Activated T-cell treated with anti-CD3 and anti-CD28 coated beads, Interleukin-2, amount 50 U/mL, for 24 hours (primary cell): ENCODE results near the gene CPA2.
"Not testable (repeated sequence)": the region's sequence is repeated elsewhere in the genome, so short reads cannot be mapped to it uniquely, and the experiment has no call there.

Experiments
- DNase-seq: peaks from one replicate; pipeline ENCODE4 v3.0.0-alpha.2; 2020
- H3K27ac Mint-ChIP-seq: 2 replicates; pipeline ENCODE4 v1.8.0; 2020; ENCODE audit warnings: mild to moderate bottlenecking, mixed read lengths
- H3K27me3 Mint-ChIP-seq: 2 replicates; pipeline ENCODE4 v1.8.0; 2020; ENCODE audit warnings: mixed read lengths
- H3K36me3 Mint-ChIP-seq: 2 replicates; pipeline ENCODE4 v1.8.0; 2020; ENCODE audit warnings: low read depth, mixed read lengths
- H3K4me1 Mint-ChIP-seq: 2 replicates; pipeline ENCODE4 v1.8.0; 2020; ENCODE audit warnings: low read depth, mixed read lengths
- H3K4me3 Mint-ChIP-seq: 2 replicates; pipeline ENCODE4 v1.8.0; 2020; ENCODE audit warnings: mild to moderate bottlenecking, moderate library complexity, mixed read lengths
- H3K9me3 Mint-ChIP-seq: 2 replicates; pipeline ENCODE4 v1.8.0; 2020; ENCODE audit warnings: mixed read lengths

The CPA2 gene

DNA sequence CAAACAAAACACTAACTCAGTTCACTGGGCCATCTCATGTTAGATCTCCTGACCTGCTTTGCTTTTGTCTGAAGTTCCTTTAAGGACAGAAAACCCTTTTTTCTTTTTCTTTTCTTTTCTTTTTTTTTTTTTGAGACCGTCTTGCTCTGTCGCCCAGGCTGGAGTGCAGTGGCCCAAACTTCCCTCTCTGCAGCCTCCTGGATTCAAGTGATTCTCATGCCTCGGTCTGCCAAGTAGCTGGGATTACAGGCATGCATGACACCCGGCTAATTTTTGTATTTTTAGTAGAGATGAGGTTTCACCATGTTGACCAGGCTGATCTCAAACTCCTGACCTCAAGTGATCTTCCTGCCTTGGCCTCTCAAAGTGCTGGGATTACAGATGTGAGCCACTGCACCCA lies 30.3 kb upstream of the CPA2 start:
- not testable (repeated sequence) for H3K36me3 Mint-ChIP-seq, H3K27ac Mint-ChIP-seq, DNase-seq, H3K9me3 Mint-ChIP-seq, H3K4me1 Mint-ChIP-seq, H3K4me3 Mint-ChIP-seq
- peaks cover 12% of the 10 kb centered on the region for H3K27me3 Mint-ChIP-seq

DNA sequence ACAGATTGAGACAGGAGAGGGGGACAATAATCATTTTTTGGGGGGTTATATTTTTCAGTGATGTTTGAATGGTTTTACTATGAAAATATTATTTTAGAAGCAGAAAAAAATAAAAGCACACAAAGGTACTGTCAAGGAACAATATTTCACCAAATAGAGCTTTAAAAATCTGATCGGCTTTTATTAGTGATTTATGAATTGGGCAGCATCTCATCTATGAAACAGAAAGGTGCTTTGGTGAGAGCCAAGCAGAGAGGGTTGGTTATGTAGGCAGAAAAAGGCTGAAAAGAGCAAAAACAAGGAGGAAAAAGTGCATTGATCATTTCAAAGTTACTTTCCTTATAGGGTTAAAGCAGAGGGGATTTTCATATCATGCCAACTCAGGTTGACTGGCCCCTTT lies 26.4 kb upstream of the CPA2 start:
- Mint-ChIP-seq H3K9me3 (no peaks in the 10 kb centered on the region), H3K4me3 (no peak overlapping the region), H3K36me3 (no peaks in the 10 kb centered on the region), H3K27me3 (peaks cover 9% of the 10 kb centered on the region), H3K27ac (no peak overlapping the region), H3K4me1 (peaks cover 16% of the 10 kb centered on the region)
- DNase-seq: no peak

DNA sequence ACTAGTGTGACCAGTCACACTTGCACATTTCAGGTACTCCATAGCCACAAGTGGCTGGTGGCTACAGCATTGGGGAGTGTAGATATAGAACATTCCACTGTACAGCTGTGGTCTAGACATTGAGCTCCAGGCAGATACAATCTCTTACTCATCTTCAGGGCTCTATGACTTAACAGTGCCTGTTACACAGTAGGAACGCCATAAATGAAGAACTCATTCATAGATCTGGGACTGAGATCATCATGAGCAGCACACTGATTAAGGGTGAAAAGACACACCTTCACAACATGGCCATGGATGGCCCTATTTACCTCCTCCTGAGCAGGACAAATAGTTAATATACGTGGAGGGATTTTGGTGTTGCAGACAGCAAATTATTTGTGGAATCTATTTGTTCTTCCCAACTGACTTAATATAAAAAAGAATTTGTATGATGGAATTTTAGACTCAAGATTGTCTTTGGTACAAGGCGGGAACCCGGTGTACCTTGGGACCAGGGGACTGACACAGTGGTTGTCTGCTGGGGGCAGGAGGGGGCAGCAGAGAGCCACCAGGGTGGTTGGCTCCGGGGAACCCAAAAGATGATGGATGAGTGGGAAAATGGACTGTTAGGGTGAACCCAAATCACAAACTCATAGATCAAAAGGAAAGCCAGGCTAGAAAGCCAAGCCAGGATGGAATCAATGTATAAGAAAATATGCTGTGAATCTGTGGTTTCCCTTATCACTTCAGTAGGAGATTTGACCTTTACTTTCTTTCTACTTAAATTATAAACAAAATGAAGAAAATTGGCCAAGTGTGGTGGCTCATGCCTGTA lies 24.3 kb upstream of the CPA2 start:
- Mint-ChIP-seq H3K27ac (no peak overlapping the region), H3K27me3 (no peaks in the 10 kb centered on the region), H3K4me3 (no peak overlapping the region), H3K9me3 (peaks cover 8% of the 10 kb centered on the region), H3K36me3 (no peaks in the 10 kb centered on the region), H3K4me1 (peaks cover 16% of the 10 kb centered on the region)
- DNase-seq: peak; percentile 77

DNA sequence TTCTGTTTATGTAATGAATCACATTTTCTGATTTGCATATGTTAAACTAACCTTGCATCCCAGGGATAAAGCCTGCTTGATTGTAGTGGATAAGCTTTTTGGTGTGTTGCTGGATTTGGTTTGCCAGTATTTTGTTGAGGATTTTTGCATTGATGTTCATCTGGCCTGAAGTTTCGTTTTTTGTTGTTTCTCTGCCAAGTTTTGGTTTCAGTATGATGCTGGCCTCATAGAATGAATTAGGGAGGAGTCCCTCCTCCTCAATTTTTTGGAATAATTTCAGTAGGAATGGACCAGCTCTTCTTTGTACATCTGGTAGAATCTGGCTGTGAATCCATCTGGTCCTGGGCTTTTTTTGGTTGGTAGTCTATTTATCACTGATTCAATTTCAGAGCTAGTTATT lies 23.2 kb upstream of the CPA2 start:
- not testable (repeated sequence) for H3K27ac Mint-ChIP-seq, H3K9me3 Mint-ChIP-seq, H3K36me3 Mint-ChIP-seq, H3K27me3 Mint-ChIP-seq, DNase-seq, H3K4me3 Mint-ChIP-seq
- H3K4me1 Mint-ChIP-seq: peaks cover 16% of the 10 kb centered on the region

DNA sequence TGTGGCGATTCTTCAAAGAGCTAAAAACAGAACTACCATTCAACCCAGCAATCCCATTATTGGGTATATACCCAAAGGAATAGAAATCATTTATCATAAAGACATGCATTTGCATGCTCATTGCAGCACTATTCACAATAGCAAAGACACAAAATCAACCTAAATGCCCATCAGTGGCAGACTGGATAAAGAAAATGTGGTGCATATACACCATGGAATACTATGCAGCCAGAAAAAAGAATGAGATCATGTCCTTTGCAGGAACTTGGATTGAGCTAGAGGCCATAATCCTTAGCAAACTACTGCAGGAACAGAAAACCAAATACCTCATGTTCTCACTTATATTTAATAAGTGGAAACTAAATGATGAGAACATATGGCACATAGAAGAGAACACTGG lies 20.2 kb upstream of the CPA2 start:
- not testable (repeated sequence) for H3K4me3 Mint-ChIP-seq, H3K27me3 Mint-ChIP-seq, H3K36me3 Mint-ChIP-seq, DNase-seq, H3K27ac Mint-ChIP-seq, H3K9me3 Mint-ChIP-seq
- H3K4me1 Mint-ChIP-seq: peaks cover 16% of the 10 kb centered on the region

DNA sequence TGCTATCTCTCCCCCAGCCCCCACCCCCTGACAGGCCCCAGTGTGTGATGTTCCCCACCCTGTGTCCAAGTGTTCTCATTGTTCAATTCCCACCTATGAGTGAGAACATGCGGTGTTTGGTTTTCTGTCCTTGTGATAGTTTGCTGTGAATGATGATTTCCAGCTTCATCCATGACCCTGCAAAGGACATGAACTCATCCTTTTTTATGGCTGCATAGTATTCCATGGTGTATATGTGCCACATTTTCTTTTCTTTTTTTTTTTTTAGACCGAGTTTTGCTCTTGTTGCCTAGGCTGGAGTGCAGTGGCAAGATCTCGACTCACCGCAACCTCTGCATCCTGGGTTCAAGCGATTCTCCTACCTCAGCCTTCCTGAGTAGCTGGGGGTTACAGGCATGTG lies 17.8 kb upstream of the CPA2 start:
- H3K27ac Mint-ChIP-seq, H3K36me3 Mint-ChIP-seq, H3K4me3 Mint-ChIP-seq, DNase-seq, H3K4me1 Mint-ChIP-seq, H3K27me3 Mint-ChIP-seq: not testable (repeated sequence)
- peaks cover 13% of the 10 kb centered on the region for H3K9me3 Mint-ChIP-seq

DNA sequence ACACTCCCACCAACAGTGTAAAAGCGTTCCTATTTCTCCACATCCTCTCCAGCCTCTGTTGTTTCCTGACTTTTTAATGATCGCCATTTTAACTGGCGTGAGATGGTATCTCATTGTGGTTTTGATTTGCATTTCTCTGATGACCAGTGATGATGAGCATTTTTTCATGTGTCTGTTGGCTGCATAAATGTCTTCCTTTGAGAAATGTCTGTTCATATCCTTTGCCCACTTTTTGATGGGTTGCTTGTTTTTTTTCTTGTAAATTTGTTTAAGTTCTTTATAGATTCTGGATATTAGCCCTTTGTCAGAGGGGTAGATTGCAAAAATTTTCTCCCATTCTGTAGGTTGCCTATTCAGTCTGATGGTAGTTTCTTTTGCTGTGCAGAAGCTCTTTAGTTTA lies 17.0 kb upstream of the CPA2 start:
- not testable (repeated sequence) for H3K27me3 Mint-ChIP-seq

DNA sequence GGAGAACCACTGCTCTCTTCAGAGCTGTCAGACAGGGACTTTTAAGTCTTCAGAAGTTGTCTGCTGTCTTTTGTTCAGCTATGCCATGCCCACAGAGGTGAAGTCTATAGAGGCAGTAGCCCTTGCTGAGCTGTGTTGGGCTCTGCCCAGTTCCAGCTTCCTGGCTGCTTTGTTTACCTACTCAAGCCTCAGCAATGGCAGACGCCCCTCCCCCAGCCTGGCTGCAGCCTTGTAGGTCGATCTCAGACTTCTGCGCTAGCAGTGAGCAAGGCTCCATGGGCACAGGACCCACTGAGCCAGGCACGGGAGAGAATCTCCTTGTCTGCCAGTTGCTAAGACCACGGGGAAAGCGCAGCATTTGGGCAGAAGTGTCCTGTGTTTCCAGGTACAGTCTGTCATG lies 12.1 kb upstream of the CPA2 start:
- H3K36me3 Mint-ChIP-seq: peaks cover 2% of the 10 kb centered on the region
- no peaks in the 10 kb centered on the region for H3K27me3 Mint-ChIP-seq
- no peak overlapping the region for H3K27ac Mint-ChIP-seq
- H3K4me1 Mint-ChIP-seq: no peaks in the 10 kb centered on the region
- H3K4me3 Mint-ChIP-seq: no peak overlapping the region
- no peak for DNase-seq
- H3K9me3 Mint-ChIP-seq: peaks cover 14% of the 10 kb centered on the region

More for the DNA sequence above, 17.0 kb upstream of the CPA2 start:
- H3K9me3 Mint-ChIP-seq: peaks cover 16% of the 10 kb centered on the region
- not testable (repeated sequence) for H3K27ac Mint-ChIP-seq, DNase-seq, H3K4me1 Mint-ChIP-seq, H3K4me3 Mint-ChIP-seq, H3K36me3 Mint-ChIP-seq

DNA sequence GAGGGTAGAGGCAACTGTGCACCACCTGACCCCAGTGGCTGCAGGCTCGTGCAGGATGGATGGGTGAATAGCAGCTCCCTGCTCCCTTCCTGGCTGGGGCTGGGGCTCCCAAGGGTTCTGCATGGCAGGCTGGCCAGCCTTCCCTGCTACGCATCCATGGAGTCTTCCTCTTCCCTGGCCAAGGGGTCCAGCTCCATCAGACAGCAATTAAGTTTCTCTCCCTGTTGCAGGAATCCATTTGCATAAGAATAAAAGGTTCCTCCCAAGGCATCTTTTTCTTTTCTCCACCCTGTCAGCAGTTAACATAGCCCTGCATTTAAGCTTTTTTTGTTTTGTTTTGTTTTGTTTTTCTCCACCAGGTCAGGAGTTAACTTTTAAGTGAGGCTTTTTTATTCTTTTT lies 10.0 kb upstream of the CPA2 start:
- Mint-ChIP-seq H3K36me3 (peaks cover 2% of the 10 kb centered on the region), H3K4me1 (no peaks in the 10 kb centered on the region), H3K9me3 (peaks cover 14% of the 10 kb centered on the region), H3K27ac (no peak overlapping the region), H3K4me3 (no peak overlapping the region), H3K27me3 (no peaks in the 10 kb centered on the region)
- DNase-seq: no peak

DNA sequence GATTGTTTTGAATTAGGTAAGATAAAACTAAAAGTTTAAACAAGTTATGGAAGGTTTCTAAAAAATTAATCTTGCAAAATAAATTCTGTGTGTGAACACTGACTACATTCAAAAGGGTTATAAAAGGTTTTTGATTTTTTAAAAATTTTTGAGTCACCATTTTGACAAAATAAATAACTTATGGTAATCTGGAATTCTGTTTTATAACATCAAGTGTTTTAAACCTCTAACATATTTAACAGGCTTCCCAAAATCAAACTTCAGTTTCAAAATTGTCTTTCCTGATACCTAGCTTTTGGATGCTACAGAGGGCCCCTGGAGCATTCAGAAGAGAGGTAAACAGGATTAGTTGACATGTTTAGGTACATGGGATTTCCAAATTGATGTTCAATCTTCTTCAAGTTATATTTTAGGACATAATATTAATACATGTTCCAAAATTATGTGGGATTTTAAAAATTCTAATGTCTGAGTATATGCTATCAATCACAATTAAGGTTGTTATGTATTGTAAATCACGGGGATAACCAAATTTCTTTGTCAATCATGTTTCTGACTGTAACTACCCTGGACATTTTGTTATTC lies 8.1 kb upstream of the CPA2 start:
- Mint-ChIP-seq H3K9me3 (peaks cover 11% of the 10 kb centered on the region), H3K27ac (no peak overlapping the region), H3K36me3 (peaks cover 2% of the 10 kb centered on the region), H3K4me1 (no peaks in the 10 kb centered on the region), H3K27me3 (no peaks in the 10 kb centered on the region), H3K4me3 (no peak overlapping the region)
- DNase-seq: no peak

DNA sequence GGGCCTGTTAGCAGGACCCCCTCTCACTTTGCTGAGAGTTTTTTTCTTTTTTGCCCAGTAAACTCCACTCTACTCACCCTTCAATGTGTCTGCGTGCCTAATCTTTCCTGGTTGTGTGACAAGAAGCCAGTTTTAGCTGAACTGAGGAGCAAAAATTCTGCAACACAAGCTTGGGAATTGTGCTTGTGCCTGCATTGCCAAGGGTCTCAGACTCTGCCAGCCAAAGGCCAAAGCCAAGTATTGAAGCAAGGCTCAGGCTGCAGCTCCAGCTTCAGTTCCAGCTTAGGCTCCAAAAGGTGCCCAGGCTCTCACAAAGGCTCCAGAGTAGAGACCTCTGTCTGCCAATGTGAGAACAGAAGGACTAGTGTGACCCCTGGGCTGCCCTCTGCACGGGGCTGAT lies 4.2 kb upstream of the CPA2 start:
- Mint-ChIP-seq H3K27ac (no peak overlapping the region), H3K27me3 (no peaks in the 10 kb centered on the region), H3K36me3 (no peaks in the 10 kb centered on the region), H3K9me3 (peaks cover 7% of the 10 kb centered on the region), H3K4me3 (no peak overlapping the region), H3K4me1 (no peaks in the 10 kb centered on the region)
- DNase-seq: no peak

DNA sequence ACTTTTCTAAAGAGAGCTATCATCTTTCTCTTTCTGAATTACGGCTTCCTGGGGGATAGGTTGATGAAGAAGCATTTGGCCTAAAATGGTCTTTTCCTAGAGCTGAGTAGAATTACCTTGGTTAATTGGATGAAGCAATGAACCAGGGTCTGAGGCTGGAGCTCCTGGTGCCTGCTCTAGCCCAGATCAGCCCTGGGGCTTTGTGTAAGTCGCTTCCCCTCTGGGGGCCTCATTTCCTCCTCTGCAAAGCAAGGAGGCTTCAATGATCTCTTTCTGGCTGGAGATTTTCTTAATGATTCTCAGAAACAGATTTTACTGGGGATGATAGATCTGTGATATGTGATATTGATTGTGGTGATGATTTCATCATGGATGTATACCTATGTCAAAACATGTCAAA lies 3.5 kb upstream of the CPA2 start:
- Mint-ChIP-seq H3K36me3 (no peaks in the 10 kb centered on the region), H3K27me3 (no peaks in the 10 kb centered on the region), H3K4me3 (no peak overlapping the region), H3K4me1 (no peaks in the 10 kb centered on the region), H3K27ac (no peak overlapping the region), H3K9me3 (peaks cover 6% of the 10 kb centered on the region)
- DNase-seq: no peak

DNA sequence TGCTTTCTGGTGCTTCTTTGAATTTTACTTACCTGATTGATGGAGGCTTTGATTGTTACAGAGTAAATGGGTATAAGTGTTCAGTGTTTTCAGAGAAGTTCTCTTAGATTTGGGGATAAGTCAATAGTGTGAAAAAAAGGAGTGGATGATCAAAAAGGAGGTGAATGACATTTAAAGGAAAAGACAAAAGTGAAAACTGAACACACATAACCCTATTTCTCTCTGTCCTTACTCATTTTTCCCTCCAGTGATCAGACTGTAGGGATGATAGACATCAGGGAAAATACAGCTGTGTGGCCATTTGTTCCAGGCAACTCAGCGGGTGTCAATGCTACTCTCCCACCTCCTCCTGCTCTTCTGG lies 278 bp downstream of the CPA2 start:
- Mint-ChIP-seq H3K4me1 (no peaks in the 10 kb centered on the region), H3K4me3 (no peak overlapping the region), H3K9me3 (no peaks in the 10 kb centered on the region), H3K27me3 (peaks cover 3% of the 10 kb centered on the region), H3K27ac (no peak overlapping the region), H3K36me3 (no peaks in the 10 kb centered on the region)
- DNase-seq: no peak

DNA sequence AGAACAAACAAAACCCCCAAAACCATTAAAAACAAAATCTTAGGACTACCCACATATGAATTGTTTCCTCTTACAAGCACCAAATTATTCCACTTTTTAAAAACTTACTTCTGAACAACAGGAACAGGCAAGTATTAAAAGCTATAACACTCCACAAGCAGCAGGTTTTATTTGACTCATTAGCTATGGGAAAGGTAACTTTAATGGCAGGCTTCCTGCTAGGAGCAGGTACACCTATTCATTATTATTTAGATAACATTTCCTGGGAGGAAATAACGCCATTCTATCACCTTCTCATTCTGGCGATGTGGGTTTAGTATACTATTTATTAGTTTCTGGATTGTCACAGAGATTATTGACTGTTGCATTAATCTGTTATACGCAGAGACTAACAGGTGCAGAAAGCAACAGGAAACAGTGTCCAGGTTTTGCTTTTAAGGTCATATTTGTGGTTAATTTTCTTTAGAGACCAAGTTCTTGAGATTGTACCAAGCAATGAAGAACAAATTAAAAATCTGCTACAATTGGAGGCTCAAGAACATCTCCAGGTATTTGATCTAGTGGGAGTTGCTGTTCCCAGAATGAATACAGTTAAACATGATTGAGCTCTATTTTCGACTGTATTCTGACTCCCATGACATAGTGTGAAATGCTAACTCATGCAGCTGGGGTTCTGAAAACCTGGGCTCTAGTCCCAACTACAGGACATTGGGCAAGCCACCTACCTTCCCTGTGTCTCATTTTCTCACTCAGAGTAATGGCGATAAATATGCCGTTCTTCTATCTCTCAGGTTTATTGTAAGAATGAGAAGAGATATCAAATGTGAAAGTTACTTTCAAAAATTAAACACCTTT lies 2.0 kb downstream of the CPA2 start:
- no peaks in the 10 kb centered on the region for H3K36me3 Mint-ChIP-seq
- H3K4me1 Mint-ChIP-seq: peaks cover 7% of the 10 kb centered on the region
- DNase-seq: no peak
- no peak overlapping the region for H3K4me3 Mint-ChIP-seq
- peaks cover 7% of the 10 kb centered on the region for H3K27me3 Mint-ChIP-seq
- H3K27ac Mint-ChIP-seq: no peak overlapping the region
- no peaks in the 10 kb centered on the region for H3K9me3 Mint-ChIP-seq

DNA sequence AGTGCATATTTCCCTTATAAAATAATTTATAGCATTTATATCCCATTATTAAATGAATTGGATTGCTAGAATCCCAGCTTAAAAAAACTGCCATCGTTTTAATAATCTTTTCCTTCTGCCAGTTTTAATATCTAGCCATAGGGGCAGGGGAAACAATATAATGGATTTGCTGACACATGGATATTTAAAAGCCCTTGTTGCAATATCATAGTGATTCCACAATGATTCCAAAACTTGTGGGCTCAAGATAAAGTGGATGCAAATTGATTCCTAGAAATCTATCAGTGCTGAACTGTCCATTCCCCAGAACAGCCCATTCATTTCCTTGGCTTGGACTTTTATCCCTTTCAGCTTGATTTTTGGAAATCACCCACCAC lies 2.6 kb downstream of the CPA2 start:
- Mint-ChIP-seq H3K36me3 (no peaks in the 10 kb centered on the region), H3K9me3 (no peaks in the 10 kb centered on the region), H3K27ac (no peak overlapping the region), H3K4me1 (peaks cover 10% of the 10 kb centered on the region), H3K4me3 (no peak overlapping the region), H3K27me3 (peaks cover 11% of the 10 kb centered on the region)
- DNase-seq: no peak
